Left ventricle myocardium inferior (tissue), 1 donor: Measurements from ENCODE around the gene IFRD2. TPM values are rescaled to one million over a fixed set of nuclear protein-coding genes. Genes with fewer than 3 reads are reported as not detected.

Source experiments
- DNase-seq: peaks from one replicate; pipeline ENCODE4 v3.0.0-alpha.2; 2020
- H3K27ac ChIP-seq: fragments of 200-600 bp; replicated peaks from 2 replicates; pipeline ENCODE4 v1.8.0; 2021
- H3K27me3 ChIP-seq: fragments of 200-600 bp; 2 replicates; pipeline ENCODE4 v1.8.0; 2021; ENCODE audit warnings: low read depth
- H3K36me3 ChIP-seq: fragments of 200-600 bp; 2 replicates; pipeline ENCODE4 v1.8.0; 2021
- H3K4me1 ChIP-seq: fragments of 200-600 bp; 2 replicates; pipeline ENCODE4 v1.8.0; 2021
- H3K4me3 ChIP-seq: fragments of 200-600 bp; 2 replicates; pipeline ENCODE4 v1.8.0; 2021; ENCODE audit warnings: mild to moderate bottlenecking, moderate library complexity
- H3K9me3 ChIP-seq: fragments of 200-600 bp; replicated peaks from 2 replicates; pipeline ENCODE4 v1.8.0; 2021
- intact Hi-C: fragments of 100-400 bp; cut with micrococcal nuclease; formaldehyde crosslinking; loops from one replicate; pipeline ENCODE4 v1.11.0; 2022
- total RNA-seq: library from RNA; stranded (reverse); fragmentation: NEBNext Ultra II Directional; extraction: Animal tissue kit (Norgen Biotek cat#: 25700); gene quantifications from one replicate; pipeline ENCODE4 v1.2.1, GENCODE V29; 2021
- TF ChIP-seq, protein P1 (sequence below): fragments of 200-600 bp; IDR thresholded peaks from 2 replicates; pipeline ENCODE4 v1.8.0; 2021; ENCODE audit warnings: antibody characterized with exemption, mild to moderate bottlenecking, borderline replicate concordance
- donor health status: DM: no; HTN: yes; CAD: no; lungs with severe emphysema.

IFRD2 gene
- total RNA-seq, 1 donor from 2014 or later, result 54.9 TPM

DNA sequence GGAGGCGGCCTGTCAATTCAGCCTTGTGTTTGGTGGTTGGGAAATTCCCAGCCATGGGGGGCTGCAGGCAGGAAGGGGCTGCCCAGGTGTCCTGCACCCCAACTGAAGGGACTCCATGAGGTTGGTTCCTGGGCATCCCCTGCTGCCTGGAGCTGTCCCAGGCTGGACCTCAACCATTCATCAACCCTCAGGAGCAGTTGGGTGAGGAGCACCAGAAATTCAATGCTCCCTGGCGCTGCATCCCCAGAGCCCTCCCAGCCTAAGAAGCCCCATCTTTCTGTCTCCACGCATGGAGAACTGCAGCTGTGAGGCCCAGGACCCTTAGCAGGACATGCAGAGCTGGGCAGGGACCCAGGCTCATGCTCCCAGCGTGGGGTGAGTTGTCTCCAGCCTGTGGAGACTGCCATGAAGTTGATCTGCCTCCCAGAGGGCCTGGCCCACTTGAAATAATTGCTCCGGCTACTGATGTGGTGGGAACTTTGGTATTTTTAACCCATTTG is 31.2 kb downstream of the IFRD2 start:
- intact Hi-C loops, result no loop called here

DNA sequence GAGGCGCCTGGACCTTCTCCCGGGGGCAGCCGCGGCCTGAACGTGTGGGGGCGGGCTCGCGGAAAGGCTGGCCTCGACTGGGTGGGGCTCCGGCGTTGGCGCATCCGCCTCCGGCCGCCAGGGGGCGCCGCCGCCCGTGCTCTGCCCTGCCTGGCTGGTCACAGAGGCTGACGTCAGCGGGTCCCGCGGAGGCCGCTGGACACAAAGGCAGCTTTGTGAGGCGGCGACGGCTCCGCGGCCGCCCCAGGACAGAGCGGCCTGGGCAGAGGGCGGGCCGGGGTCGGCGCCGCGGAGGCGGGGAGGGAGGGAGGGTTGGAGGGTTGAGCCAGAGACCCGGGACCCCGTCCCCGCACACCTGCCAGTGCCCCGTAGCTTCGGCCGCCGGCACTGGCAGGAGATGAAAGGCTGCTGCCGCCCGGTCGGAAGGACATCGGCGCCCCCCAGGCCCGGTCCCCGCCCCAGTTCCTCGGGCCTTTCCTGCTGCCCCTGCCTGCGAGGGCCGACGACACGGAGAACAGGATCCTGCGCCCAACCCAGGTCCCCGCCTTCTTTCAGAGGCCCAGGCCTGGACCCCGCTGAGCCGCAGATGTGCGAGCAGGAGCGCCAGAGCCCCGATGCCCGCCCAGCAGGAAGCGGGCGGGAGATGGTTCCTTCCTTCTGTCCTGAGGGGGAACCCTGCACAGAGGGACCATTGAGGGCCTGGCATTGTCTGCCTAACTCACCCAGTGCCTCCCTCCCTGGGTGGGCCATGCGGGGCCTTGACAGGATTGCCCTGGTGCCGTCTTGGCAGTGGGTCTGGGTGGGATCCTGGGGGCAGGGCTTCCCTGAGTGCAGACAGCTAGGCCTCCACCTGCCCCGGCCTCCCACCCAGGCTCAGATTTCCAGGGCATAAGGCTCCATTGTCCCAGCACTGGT is 31.9 kb downstream of the IFRD2 start:
- intact Hi-C loops, result no loop called here
- DNase-seq, result peak; percentile 95
- peak overlapping the region; percentile 79 for H3K4me3 ChIP-seq
- peaks cover 33% of the 10 kb centered on the region for H3K36me3 ChIP-seq
- peak overlapping the region; percentile 99 for H3K27ac ChIP-seq
- peaks cover 6% of the 10 kb centered on the region for H3K9me3 ChIP-seq
- no peaks in the 10 kb centered on the region for H3K27me3 ChIP-seq
- TF ChIP-seq, protein P1, sequence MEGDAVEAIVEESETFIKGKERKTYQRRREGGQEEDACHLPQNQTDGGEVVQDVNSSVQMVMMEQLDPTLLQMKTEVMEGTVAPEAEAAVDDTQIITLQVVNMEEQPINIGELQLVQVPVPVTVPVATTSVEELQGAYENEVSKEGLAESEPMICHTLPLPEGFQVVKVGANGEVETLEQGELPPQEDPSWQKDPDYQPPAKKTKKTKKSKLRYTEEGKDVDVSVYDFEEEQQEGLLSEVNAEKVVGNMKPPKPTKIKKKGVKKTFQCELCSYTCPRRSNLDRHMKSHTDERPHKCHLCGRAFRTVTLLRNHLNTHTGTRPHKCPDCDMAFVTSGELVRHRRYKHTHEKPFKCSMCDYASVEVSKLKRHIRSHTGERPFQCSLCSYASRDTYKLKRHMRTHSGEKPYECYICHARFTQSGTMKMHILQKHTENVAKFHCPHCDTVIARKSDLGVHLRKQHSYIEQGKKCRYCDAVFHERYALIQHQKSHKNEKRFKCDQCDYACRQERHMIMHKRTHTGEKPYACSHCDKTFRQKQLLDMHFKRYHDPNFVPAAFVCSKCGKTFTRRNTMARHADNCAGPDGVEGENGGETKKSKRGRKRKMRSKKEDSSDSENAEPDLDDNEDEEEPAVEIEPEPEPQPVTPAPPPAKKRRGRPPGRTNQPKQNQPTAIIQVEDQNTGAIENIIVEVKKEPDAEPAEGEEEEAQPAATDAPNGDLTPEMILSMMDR, result peak; percentile 98
- peaks cover 81% of the 10 kb centered on the region for H3K4me1 ChIP-seq

More for the DNA sequence above, 31.2 kb downstream of the IFRD2 start:
- TF ChIP-seq, protein P1, result no peak
- no peaks in the 10 kb centered on the region for H3K27me3 ChIP-seq
- peaks cover 81% of the 10 kb centered on the region for H3K4me1 ChIP-seq
- peak overlapping the region; percentile 79 for H3K4me3 ChIP-seq
- H3K27ac ChIP-seq, result peak overlapping the region; percentile 99
- H3K36me3 ChIP-seq, result peaks cover 26% of the 10 kb centered on the region
- DNase-seq, result no peak
- peaks cover 6% of the 10 kb centered on the region for H3K9me3 ChIP-seq

DNA sequence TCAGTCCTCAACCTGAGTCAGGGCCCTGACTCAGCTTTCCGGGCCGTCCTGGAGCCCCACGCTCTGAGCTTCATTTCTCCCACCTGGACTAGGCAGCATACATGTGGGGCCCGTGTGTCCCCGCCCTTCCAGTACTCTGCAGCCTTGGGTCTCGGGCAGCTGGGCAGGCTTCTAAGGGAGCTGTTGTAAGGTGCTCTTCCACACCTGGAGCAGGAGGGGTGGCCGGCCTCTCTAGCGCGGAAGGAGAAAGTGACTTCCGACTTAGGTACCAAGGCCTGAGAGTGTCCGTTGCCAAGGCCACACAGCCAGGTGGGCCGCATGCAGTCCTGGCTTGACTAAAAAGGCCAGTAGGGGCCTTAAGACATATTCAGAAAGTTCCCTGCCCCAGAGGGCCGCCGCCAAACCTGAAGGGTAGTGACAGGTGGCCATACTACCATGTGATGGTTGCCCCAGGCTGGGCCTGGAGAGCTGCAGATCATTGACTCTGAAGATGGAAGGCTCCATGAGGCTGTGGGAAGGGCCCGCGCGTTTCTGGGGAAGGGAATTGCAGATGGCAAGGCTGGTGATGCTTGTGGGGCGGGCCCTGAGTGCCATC is 32.7 kb downstream of the IFRD2 start:
- Histone ChIP-seq H3K27me3 (no peaks in the 10 kb centered on the region), H3K36me3 (peaks cover 38% of the 10 kb centered on the region), H3K4me3 (peak overlapping the region; percentile 79), H3K27ac (peak overlapping the region; percentile 99), H3K4me1 (peaks cover 81% of the 10 kb centered on the region), H3K9me3 (peaks cover 6% of the 10 kb centered on the region)
- TF ChIP-seq, protein P1, result no peak
- no peak for DNase-seq
- intact Hi-C loops, result no loop called here

DNA sequence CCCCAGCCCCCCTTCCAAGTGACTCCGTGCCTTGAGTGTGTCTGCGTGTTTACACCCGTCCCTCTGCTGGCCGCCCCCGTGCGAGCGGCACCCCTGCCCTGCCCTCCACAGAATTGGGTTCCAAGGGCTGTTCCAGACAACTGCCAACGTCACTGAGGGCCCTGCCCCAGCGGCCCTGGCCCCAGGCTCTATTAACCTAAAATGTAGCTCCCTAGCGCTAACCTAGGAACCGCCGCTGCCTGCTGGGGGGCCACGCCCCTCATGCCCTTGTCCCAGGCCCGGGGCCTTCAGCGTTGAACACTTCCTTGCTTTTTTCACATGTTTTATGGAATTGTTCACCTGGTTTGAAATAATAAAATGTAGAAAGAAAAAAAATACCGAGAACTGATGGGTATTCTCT is 33.2 kb downstream of the IFRD2 start:
- TF ChIP-seq, protein P1, result no peak
- Histone ChIP-seq H3K4me3 (no peak overlapping the region), H3K27me3 (no peaks in the 10 kb centered on the region), H3K4me1 (peaks cover 81% of the 10 kb centered on the region), H3K27ac (peak overlapping the region; percentile 99), H3K36me3 (peaks cover 44% of the 10 kb centered on the region), H3K9me3 (peaks cover 6% of the 10 kb centered on the region)
- DNase-seq, result no peak
- intact Hi-C loops, result no loop called here

DNA sequence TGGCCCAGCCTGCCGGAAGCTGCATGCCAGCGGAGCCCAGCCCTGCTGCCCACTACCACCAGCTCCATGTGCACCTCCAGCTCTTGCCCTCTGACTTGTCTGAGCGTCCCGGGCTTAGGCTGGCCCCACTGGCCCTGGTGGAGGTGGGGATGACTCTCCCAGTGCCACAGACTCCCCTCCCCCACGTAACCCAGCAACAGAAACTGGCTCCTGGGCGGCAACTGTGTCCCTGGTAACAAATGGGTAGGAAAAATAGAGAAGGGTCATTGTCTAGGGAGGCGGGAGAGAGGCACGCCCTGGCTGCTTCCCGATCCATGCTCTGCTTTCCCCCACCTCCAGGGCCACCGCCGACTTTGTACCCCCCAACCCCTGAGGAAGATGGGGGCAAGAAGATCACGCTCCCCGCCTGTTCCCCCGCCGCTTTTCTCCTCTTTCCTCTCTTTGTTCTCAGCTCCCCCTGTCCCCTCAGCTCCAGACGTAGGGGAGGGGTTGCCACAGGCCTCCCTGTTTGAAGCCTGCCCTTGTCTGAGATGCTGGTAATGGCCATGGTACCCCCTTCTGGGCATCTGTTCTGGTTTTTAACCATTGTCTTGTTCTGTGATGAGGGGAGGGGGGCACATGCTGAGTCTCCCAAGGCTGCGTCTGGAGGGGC is 34.1 kb downstream of the IFRD2 start:
- TF ChIP-seq, protein P1, result no peak
- intact Hi-C loops, result no loop called here
- no peak for DNase-seq
- Histone ChIP-seq H3K4me1 (peaks cover 85% of the 10 kb centered on the region), H3K4me3 (no peak overlapping the region), H3K27me3 (no peaks in the 10 kb centered on the region), H3K27ac (peak overlapping the region; percentile 99), H3K9me3 (peaks cover 6% of the 10 kb centered on the region), H3K36me3 (peaks cover 52% of the 10 kb centered on the region)
